ENCODE results near the gene TMEM170B.

DNA sequence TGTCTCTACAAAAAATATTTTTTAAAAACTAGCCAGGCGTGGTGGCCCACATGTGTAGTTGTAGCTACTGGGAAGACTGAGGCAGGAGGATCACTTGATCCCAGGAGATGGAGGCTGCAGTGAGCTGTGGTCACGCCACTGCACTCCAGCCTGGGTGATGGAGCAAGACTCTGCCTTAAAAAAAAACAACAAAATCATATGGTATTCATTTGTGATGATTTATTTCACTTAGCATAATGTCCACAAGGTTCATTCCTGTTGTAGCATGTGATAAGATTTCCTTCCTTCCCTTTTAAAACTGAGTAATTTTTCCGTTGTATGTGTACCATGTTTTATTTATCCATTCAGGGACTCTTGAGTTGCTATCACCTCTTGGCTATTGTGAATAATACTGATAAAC, 26.2 kb downstream of the TMEM170B start:
- TF ChIP-seq, protein P1, sequence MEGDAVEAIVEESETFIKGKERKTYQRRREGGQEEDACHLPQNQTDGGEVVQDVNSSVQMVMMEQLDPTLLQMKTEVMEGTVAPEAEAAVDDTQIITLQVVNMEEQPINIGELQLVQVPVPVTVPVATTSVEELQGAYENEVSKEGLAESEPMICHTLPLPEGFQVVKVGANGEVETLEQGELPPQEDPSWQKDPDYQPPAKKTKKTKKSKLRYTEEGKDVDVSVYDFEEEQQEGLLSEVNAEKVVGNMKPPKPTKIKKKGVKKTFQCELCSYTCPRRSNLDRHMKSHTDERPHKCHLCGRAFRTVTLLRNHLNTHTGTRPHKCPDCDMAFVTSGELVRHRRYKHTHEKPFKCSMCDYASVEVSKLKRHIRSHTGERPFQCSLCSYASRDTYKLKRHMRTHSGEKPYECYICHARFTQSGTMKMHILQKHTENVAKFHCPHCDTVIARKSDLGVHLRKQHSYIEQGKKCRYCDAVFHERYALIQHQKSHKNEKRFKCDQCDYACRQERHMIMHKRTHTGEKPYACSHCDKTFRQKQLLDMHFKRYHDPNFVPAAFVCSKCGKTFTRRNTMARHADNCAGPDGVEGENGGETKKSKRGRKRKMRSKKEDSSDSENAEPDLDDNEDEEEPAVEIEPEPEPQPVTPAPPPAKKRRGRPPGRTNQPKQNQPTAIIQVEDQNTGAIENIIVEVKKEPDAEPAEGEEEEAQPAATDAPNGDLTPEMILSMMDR (IDR thresholded peaks at IDR 0.05; ENCODE audit: low read depth, low read length, poor library complexity, severe bottlenecking) = no peak
- TF ChIP-seq EZH2phosphoT487 (IDR thresholded peaks at IDR 0.05; ENCODE audit: borderline replicate concordance, low read length) = no peak

Data from DOHH2 (cell line).